HFFc6 (cell line): ENCODE measurements around the gene TCEAL1. TPM values are rescaled to one million over a fixed set of nuclear protein-coding genes. Genes with fewer than 3 reads are reported as not detected.
"Not testable (repeated sequence)": the region's sequence is repeated elsewhere in the genome, so short reads cannot be mapped to it uniquely, and the experiment has no call there.

Experiments
- DNase-seq: peaks from one replicate; pipeline ENCODE4 v3.0.0-alpha.2; 2018
- H3K27ac Mint-ChIP-seq: 2 replicates; pipeline ENCODE4 v1.8.0; 2020; ENCODE audit warnings: mild to moderate bottlenecking, mixed read lengths
- H3K27me3 Mint-ChIP-seq: 2 replicates; pipeline ENCODE4 v1.8.0; 2021; ENCODE audit warnings: mild to moderate bottlenecking, moderate library complexity, mixed read lengths; ENCODE audit not compliant: insufficient read depth
- H3K36me3 Mint-ChIP-seq: 2 replicates; pipeline ENCODE4 v1.8.0; 2021; ENCODE audit warnings: low read depth, mixed read lengths
- H3K4me1 Mint-ChIP-seq: 2 replicates; pipeline ENCODE4 v1.8.0; 2020; ENCODE audit warnings: low read depth, mixed read lengths
- H3K4me3 Mint-ChIP-seq: 2 replicates; pipeline ENCODE4 v1.8.0; 2020; ENCODE audit warnings: mild to moderate bottlenecking, moderate library complexity, mixed read lengths
- H3K9me3 Mint-ChIP-seq: 2 replicates; pipeline ENCODE4 v1.8.0; 2020; ENCODE audit warnings: mild to moderate bottlenecking, mixed read lengths
- total RNA-seq, 6 experiments: library from RNA; stranded (reverse); fragmentation: NEBNext Ultra II Directional; extraction: Animal tissue kit (Norgen Biotek cat#: 25700); gene quantifications; 2 replicates in 1 of 6; 3 replicates in 5 of 6; pipeline ENCODE4 v1.2.3, GENCODE V29; 2021
- TF ChIP-seq, protein P1 (sequence below): fragments of 200-600 bp; sonication (generic); IDR thresholded peaks from 2 replicates; pipeline ENCODE4 v1.5.0; 2021; ENCODE audit warnings: antibody characterized with exemption, mild to moderate bottlenecking

The TCEAL1 gene
- total RNA-seq, 6 experiments from 2014 or later = 33.4 to 36.8 (median 35.9) TPM

- peak overlapping the region; percentile 90 for H3K27ac Mint-ChIP-seq
- peak; percentile 61 for DNase-seq
These were observed 11.8 kb downstream of the TCEAL1 start for GRCh38 chrX:103640401-103641155.

GRCh38 chrX:103644125-103644524, 15.3 kb downstream of the TCEAL1 start:
- Mint-ChIP-seq H3K4me3 (no peak overlapping the region), H3K4me1 (peaks cover 15% of the 10 kb centered on the region), H3K27me3 (no peaks in the 10 kb centered on the region), H3K36me3 (no peaks in the 10 kb centered on the region), H3K27ac (no peak overlapping the region), H3K9me3 (no peaks in the 10 kb centered on the region)
- TF ChIP-seq, protein P1, sequence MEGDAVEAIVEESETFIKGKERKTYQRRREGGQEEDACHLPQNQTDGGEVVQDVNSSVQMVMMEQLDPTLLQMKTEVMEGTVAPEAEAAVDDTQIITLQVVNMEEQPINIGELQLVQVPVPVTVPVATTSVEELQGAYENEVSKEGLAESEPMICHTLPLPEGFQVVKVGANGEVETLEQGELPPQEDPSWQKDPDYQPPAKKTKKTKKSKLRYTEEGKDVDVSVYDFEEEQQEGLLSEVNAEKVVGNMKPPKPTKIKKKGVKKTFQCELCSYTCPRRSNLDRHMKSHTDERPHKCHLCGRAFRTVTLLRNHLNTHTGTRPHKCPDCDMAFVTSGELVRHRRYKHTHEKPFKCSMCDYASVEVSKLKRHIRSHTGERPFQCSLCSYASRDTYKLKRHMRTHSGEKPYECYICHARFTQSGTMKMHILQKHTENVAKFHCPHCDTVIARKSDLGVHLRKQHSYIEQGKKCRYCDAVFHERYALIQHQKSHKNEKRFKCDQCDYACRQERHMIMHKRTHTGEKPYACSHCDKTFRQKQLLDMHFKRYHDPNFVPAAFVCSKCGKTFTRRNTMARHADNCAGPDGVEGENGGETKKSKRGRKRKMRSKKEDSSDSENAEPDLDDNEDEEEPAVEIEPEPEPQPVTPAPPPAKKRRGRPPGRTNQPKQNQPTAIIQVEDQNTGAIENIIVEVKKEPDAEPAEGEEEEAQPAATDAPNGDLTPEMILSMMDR = no peak
- no peak for DNase-seq

More at GRCh38 chrX:103640401-103641155, 11.8 kb downstream of the TCEAL1 start:
- Mint-ChIP-seq H3K4me3 (no peak overlapping the region), H3K4me1 (peaks cover 30% of the 10 kb centered on the region), H3K9me3 (no peaks in the 10 kb centered on the region), H3K36me3 (no peaks in the 10 kb centered on the region), H3K27me3 (no peaks in the 10 kb centered on the region; the same call in 1 of the 2 replicates)
- TF ChIP-seq, protein P1 = no peak

- Mint-ChIP-seq H3K27ac (no peak overlapping the region), H3K4me3 (no peak overlapping the region), H3K27me3 (no peaks in the 10 kb centered on the region), H3K36me3 (no peaks in the 10 kb centered on the region), H3K4me1 (no peaks in the 10 kb centered on the region), H3K9me3 (no peaks in the 10 kb centered on the region)
- DNase-seq = no peak
- TF ChIP-seq, protein P1 = no peak
These were observed 18.9 kb downstream of the TCEAL1 start for GRCh38 chrX:103647630-103648029.

DNA sequence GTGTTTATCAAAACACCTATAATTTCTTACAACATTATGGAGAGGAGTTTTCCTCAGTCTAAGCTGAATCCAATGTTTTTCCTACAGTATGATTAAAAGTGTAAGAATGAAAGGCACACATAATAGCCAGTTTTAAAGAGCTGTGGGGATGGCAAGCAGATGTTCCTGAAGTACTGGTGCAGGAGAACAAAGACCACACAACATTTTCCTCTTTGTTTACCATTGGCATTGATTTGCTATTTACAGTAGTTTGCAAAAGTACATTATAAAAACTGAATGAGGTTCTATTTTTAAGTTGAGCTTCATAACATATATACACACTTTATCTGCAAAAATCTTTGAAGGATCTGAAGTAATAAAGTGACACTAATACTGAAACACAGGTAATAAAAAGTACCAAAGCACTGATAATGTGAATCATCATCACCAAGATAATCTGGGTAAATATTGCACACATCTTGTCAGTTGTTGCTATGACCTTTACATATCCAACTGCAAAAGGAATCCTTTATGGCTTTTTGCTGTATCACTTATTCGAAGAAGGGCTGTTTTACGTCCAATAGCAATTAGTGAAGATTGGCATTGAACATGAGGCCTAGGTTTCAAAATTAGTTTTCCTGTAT, 22.5 kb downstream of the TCEAL1 start:
- TF ChIP-seq, protein P1 = no peak
- Mint-ChIP-seq H3K4me1 (peaks cover 18% of the 10 kb centered on the region), H3K27ac (no peak overlapping the region), H3K4me3 (no peak overlapping the region), H3K36me3 (peaks cover 4% of the 10 kb centered on the region; the same call in 1 of the 2 replicates), H3K9me3 (peaks cover 6% of the 10 kb centered on the region; the same call in 1 of the 2 replicates), H3K27me3 (no peaks in the 10 kb centered on the region)
- DNase-seq = no peak

DNA sequence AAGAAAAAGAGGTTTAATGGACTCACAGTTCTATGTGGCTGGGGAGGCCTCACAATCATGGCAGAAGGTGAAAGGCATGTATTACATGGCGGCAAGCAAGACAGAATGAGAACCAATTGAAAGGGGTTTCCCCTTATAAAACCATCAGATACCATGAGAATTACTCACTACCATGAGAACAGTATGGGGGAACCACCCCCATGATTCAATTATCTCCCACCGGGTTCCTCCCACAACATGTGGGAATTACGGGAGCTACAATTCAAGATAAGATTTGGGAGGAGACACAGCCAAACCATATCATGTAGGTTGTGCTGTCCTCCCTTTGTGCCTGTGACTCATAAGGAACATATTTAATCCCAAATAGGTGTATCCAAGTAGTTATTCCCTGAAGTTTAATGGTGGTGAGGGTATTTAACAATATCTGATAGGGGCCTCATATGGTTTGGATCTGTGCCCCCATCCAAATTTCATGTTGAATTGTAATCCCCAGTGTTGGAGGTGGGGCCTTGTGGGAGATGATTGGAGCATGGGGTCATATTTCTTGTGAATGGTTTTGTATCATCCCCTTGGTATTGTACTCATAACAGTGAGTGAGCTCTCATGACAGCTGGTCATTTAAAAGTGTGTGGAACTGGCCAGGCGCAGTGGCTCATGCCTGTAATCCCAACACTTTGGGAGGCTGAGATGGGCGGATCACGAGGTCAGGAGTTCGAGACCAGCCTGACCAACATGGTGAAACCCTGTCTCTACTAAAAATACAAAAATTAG, 26.6 kb downstream of the TCEAL1 start:
- H3K9me3 Mint-ChIP-seq = peaks cover 11% of the 10 kb centered on the region; the same call in 1 of the 2 replicates
- DNase-seq = not testable (repeated sequence)

More for the DNA sequence above, 26.6 kb downstream of the TCEAL1 start:
- not testable (repeated sequence) for H3K27me3 Mint-ChIP-seq, H3K36me3 Mint-ChIP-seq, H3K4me3 Mint-ChIP-seq
- Mint-ChIP-seq H3K27ac (peak overlapping the region; percentile 97), H3K4me1 (peaks cover 54% of the 10 kb centered on the region)
